OCI-LY7 (cell line): Measurements from ENCODE around the gene KMT5B. TPM values are rescaled to one million over a fixed set of nuclear protein-coding genes. Genes with fewer than 3 reads are reported as not detected.
"Not testable (repeated sequence)": the region's sequence is repeated elsewhere in the genome, so short reads cannot be mapped to it uniquely, and the experiment has no call there.

ENCODE experiments used
- BruUV-seq: library from RNA; stranded (reverse); fragments of 400-500 nt; replicated peaks from 2 replicates; lab custom pipeline; 2021; lab: Mats Ljungman, UMichigan
- CTCF ChIA-PET: fragments of 300-600 bp; sonication (Branson Sonifier 250); formaldehyde crosslinking; loops from one replicate; lab custom pipeline; 2022; ENCODE audit warnings: antibody characterized with exemption; ENCODE audit not compliant: unreplicated experiment; lab: Charles Lee
- POLR2A ChIA-PET: fragments of 300-600 bp; sonication (Branson Sonifier 250); formaldehyde crosslinking; loops from one replicate; lab custom pipeline; 2022; ENCODE audit warnings: antibody characterized with exemption; lab: Charles Lee
- DNase-seq: peaks from one replicate; pipeline ENCODE4 v3.0.0-alpha.2; 2015; ENCODE audit warnings: low spot score
- H2AFZ ChIP-seq: fragments of 200-600 bp; sonication (generic), shearing (Covaris generic); 2 replicates; pipeline ENCODE4 v1.6.1; 2014; ENCODE audit warnings: mild to moderate bottlenecking, antibody characterized with exemption, low read length, moderate library complexity
- H3K27ac ChIP-seq: fragments of 200-600 bp; sonication (generic); 2 replicates; pipeline ENCODE4 v1.5.1; 2014; ENCODE audit warnings: mixed run types, low read depth, mild to moderate bottlenecking, moderate library complexity, low read length, inconsistent platforms; ENCODE audit not compliant: poor library complexity, severe bottlenecking
- H3K36me3 ChIP-seq: fragments of 200-600 bp; sonication (generic); 2 replicates; pipeline ENCODE4 v1.6.1; 2014; ENCODE audit warnings: mild to moderate bottlenecking, antibody characterized with exemption, low read length, moderate library complexity, mixed read lengths; ENCODE audit not compliant: insufficient read depth
- H3K4me1 ChIP-seq: fragments of 200-600 bp; sonication (generic); 2 replicates; pipeline ENCODE4 v1.5.1; 2014; ENCODE audit warnings: mild to moderate bottlenecking, low read length; ENCODE audit not compliant: insufficient read depth, poor library complexity, severe bottlenecking
- H3K4me2 ChIP-seq: fragments of 200-600 bp; sonication (generic); 2 replicates; pipeline ENCODE4 v1.6.1; 2014; ENCODE audit warnings: mild to moderate bottlenecking, low read length
- H3K4me3 ChIP-seq: fragments of 200-600 bp; sonication (generic); 2 replicates; pipeline ENCODE4 v1.5.1; 2014; ENCODE audit warnings: mild to moderate bottlenecking, low read depth, low read length; ENCODE audit not compliant: poor library complexity, severe bottlenecking
- H3K79me2 ChIP-seq: fragments of 200-600 bp; sonication (generic); 2 replicates; pipeline ENCODE4 v1.6.1; 2016; ENCODE audit warnings: low read depth, mild to moderate bottlenecking, low read length, moderate library complexity, mixed read lengths; ENCODE audit not compliant: insufficient read depth
- H3K9me2 ChIP-seq: fragments of 200-600 bp; sonication (generic); 2 replicates; pipeline ENCODE4 v1.6.1; 2016; ENCODE audit warnings: mild to moderate bottlenecking, low read length, mixed read lengths; ENCODE audit not compliant: insufficient read depth
- H3K9me3 ChIP-seq: fragments of 200-600 bp; sonication (generic); 2 replicates; pipeline ENCODE4 v1.6.1; 2014; ENCODE audit warnings: mild to moderate bottlenecking, mixed run types, low read length, mixed read lengths
- H4K20me1 ChIP-seq: fragments of 200-600 bp; sonication (generic); 2 replicates; pipeline ENCODE4 v1.6.1; 2014; ENCODE audit warnings: mild to moderate bottlenecking, antibody characterized with exemption, low read length, moderate library complexity, mixed read lengths; ENCODE audit not compliant: insufficient read depth
- CTCF ChIP-seq: fragments of 200-600 bp; sonication (generic); conservative IDR thresholded peaks from 2 replicates; pipeline ENCODE4 v1.5.1; 2014; ENCODE audit warnings: mild to moderate bottlenecking, antibody characterized with exemption, low read length, moderate library complexity, mixed read lengths
- EZH2phosphoT487 ChIP-seq: fragments of 200-600 bp; sonication (generic); IDR thresholded peaks from 2 replicates; pipeline ENCODE4 v1.6.1; 2018; ENCODE audit warnings: low read depth, borderline replicate concordance, mild to moderate bottlenecking, mixed run types, antibody characterized with exemption, low read length, moderate library complexity, mixed read lengths
- intact Hi-C: fragments of 100-400 bp; cut with micrococcal nuclease; formaldehyde crosslinking; loops from one replicate; pipeline ENCODE4 v1.10.0; 2022; ENCODE audit not compliant: unreplicated experiment
- total RNA-seq, 2 experiments: library from RNA; depleted of rRNA in 1 of 2; stranded (reverse); fragments of >200 nt in 1 of 2; shearing (Covaris generic) in 1 of 2; gene quantifications; 2 replicates each; pipeline ENCODE4 v1.2.3, GENCODE V29; 2014 to 2022

Gene KMT5B
- total RNA-seq, 2 experiments from 2014 or later: 14.3 to 28.8 TPM

GRCh38 chr11:68255526-68255925 lies 42.4 kb upstream of the KMT5B start:
- DNase-seq: no peak
- Histone ChIP-seq H3K9me2 (no peaks in the 10 kb centered on the region), H3K4me2 (no peak overlapping the region), H3K4me1 (peaks cover 6% of the 10 kb centered on the region), H3K9me3 (no peaks in the 10 kb centered on the region), H3K4me3 (no peak overlapping the region), H3K36me3 (peaks cover 10% of the 10 kb centered on the region), H3K27ac (no peak overlapping the region), H4K20me1 (no peaks in the 10 kb centered on the region), H3K79me2 (no peaks in the 10 kb centered on the region), H2AFZ (no peak overlapping the region)
- intact Hi-C loops: loop anchor here (5.0 kb wide), 1 partner anchor 192 kb away; no protein-coding TSS in a partner anchor
- ChIA-PET CTCF (no interaction called here), POLR2A (no interaction called here)
- TF ChIP-seq CTCF: no peak
- no peak for TF ChIP-seq EZH2phosphoT487
- BruUV-seq: no TSS peak

DNA sequence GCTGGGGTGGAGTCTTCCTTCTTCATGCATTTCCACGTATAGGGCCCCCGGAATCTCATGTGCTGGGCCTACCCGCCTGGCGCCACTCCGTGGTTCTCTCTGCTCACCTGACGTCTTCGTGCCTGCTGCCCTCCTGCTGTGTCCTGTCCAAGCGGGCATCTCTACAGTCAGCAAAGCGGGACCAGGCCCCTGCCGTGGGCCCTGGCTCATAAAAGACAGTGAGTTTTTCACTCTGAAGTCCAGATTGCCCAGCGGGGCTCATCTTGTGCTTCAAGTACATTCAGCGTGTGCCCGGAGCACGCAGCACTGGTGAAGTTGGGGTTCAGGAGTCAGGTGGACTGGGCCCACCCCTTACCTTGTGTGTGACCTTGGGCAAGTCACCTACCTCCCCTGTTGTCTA lies 41.3 kb upstream of the KMT5B start:
- DNase-seq: no peak
- no peak overlapping the region for H3K27ac ChIP-seq
- H3K36me3 ChIP-seq: no peaks in the 10 kb centered on the region
- no peak for TF ChIP-seq EZH2phosphoT487
- TF ChIP-seq CTCF: no peak
- H3K9me2 ChIP-seq: no peaks in the 10 kb centered on the region
- peaks cover 6% of the 10 kb centered on the region for H3K4me1 ChIP-seq
- POLR2A ChIA-PET: no interaction called here
- H3K4me2 ChIP-seq: no peak overlapping the region
- H3K4me3 ChIP-seq: no peak overlapping the region
- intact Hi-C loops: no loop called here
- CTCF ChIA-PET: no interaction called here
- H4K20me1 ChIP-seq: no peaks in the 10 kb centered on the region
- H3K79me2 ChIP-seq: no peaks in the 10 kb centered on the region
- no TSS peak for BruUV-seq
- H2AFZ ChIP-seq: no peak overlapping the region
- H3K9me3 ChIP-seq: no peaks in the 10 kb centered on the region

- ChIA-PET POLR2A (interaction anchor here (0.5 to 1.2 kb wide), 2 partner anchors 80 to 139 kb away, joined by 3 read pairs; no protein-coding TSS in a partner anchor), CTCF (interaction anchor here (1.3 kb wide), 1 partner anchor 46 kb away, joined by 4 read pairs; no protein-coding TSS in a partner anchor)
- Histone ChIP-seq H4K20me1 (no peaks in the 10 kb centered on the region), H3K79me2 (no peaks in the 10 kb centered on the region), H3K27ac (no peak overlapping the region), H3K9me3 (no peaks in the 10 kb centered on the region), H3K4me2 (no peak overlapping the region), H3K36me3 (no peaks in the 10 kb centered on the region), H3K4me1 (no peaks in the 10 kb centered on the region), H3K9me2 (no peaks in the 10 kb centered on the region), H3K4me3 (no peak overlapping the region), H2AFZ (no peak overlapping the region)
- no peak for TF ChIP-seq EZH2phosphoT487
- no peak for TF ChIP-seq CTCF
- intact Hi-C loops: no loop called here
- no TSS peak for BruUV-seq
- no peak for DNase-seq
Observed at GRCh38 chr11:68251765-68252164, 38.7 kb upstream of the KMT5B start.

- H3K79me2 ChIP-seq, H3K4me2 ChIP-seq, CTCF ChIA-PET, H2AFZ ChIP-seq, H4K20me1 ChIP-seq, H3K27ac ChIP-seq, intact Hi-C loops, H3K9me2 ChIP-seq, BruUV-seq, DNase-seq, H3K4me3 ChIP-seq, H3K9me3 ChIP-seq, H3K36me3 ChIP-seq, H3K4me1 ChIP-seq: not testable (repeated sequence)
- POLR2A ChIA-PET: interaction anchor here (0.8 kb wide), 1 partner anchor 106 kb away, joined by 4 read pairs; no protein-coding TSS in a partner anchor
Observed at GRCh38 chr11:68244912-68245311, 31.8 kb upstream of the KMT5B start.
